GM12878 (cell line): Measurements from ENCODE around the gene FAF1. TPM values are rescaled to one million over a fixed set of nuclear protein-coding genes. Genes with fewer than 3 reads are reported as not detected.

ENCODE experiments used
- ATAC-seq: fragments of 200-7000 bp; cut with Tn5 transposase; 3 replicates; pipeline ENCODE4 v1.9.1; 2020; ENCODE audit warnings: mild to moderate bottlenecking, moderate library complexity
- BruUV-seq: library from RNA; stranded (reverse); fragments of 400-500 nt; replicated peaks from 2 replicates; lab custom pipeline; 2021; lab: Mats Ljungman, UMichigan
- CTCF ChIA-PET: fragments of 300-600 bp; sonication (Branson Sonifier 250); formaldehyde crosslinking; extraction: SDS; loops from one replicate; lab custom pipeline; 2021; ENCODE audit warnings: inconsistent platforms; lab: Yijun Ruan, JAX
- POLR2A ChIA-PET: fragments of 350-600 bp; formaldehyde crosslinking; extraction: SDS; loops from one replicate; lab custom pipeline; 2021; ENCODE audit warnings: inconsistent platforms; lab: Charles Lee
- RAD21 ChIA-PET: fragments of 300-600 bp; sonication (Branson Sonifier 250); formaldehyde crosslinking; loops from one replicate; lab custom pipeline; 2023; ENCODE audit warnings: antibody characterized with exemption; ENCODE audit not compliant: unreplicated experiment; lab: Charles Lee
- SMC1A ChIA-PET: fragments of 300-600 bp; sonication (Branson Sonifier 250); formaldehyde crosslinking; loops from one replicate; lab custom pipeline; 2023; ENCODE audit not compliant: unreplicated experiment, uncharacterized antibody; lab: Charles Lee
- DNase-seq: peaks from one replicate; pipeline ENCODE4 v3.0.0-alpha.2; 2011; ENCODE audit warnings: low read depth, low spot score
- FAIRE-seq: peaks from 3 replicates; lab custom pipeline; 2011; peaks lifted over from hg19 to GRCh38; lab: Jason Lieb, UNC
- H2AFZ ChIP-seq: 2 replicates; pipeline ENCODE4 v1.6.0; 2011; ENCODE audit warnings: low read depth, low read length, control low read depth; ENCODE audit not compliant: control insufficient read depth
- H3K27ac ChIP-seq: 2 replicates; pipeline ENCODE4 v1.5.1; 2011; ENCODE audit warnings: control low read depth; ENCODE audit not compliant: control insufficient read depth, insufficient read depth
- H3K27me3 ChIP-seq, 2 experiments: replicated peaks in 1 of 2; 2 replicates each; pipeline versions ENCODE4 v1.6.0 to v1.6.1; 2011; ENCODE audit warnings: low read length in 1 of 2; ENCODE audit not compliant: control insufficient read depth in 2 of 2, insufficient read depth in 2 of 2
- H3K36me3 ChIP-seq, 2 experiments: 2 replicates each; pipeline ENCODE4 v1.5.1; 2011; ENCODE audit warnings: low read length in 1 of 2; ENCODE audit not compliant: control insufficient read depth in 2 of 2, insufficient read depth in 2 of 2
- H3K4me1 ChIP-seq: 2 replicates; pipeline ENCODE4 v1.6.1; 2011; ENCODE audit warnings: mild to moderate bottlenecking, low read length, moderate library complexity, mixed read lengths; ENCODE audit not compliant: control insufficient read depth, insufficient read depth
- H3K4me2 ChIP-seq: 2 replicates; pipeline ENCODE4 v1.6.0; 2011; ENCODE audit warnings: control low read depth; ENCODE audit not compliant: control insufficient read depth, insufficient read depth
- H3K4me3 ChIP-seq: fragments of 200-600 bp; sonication (generic); 2 replicates; pipeline ENCODE4 v1.5.1; 2016
- H3K79me2 ChIP-seq: 2 replicates; pipeline ENCODE4 v1.6.0; 2011; ENCODE audit warnings: low read length; ENCODE audit not compliant: control insufficient read depth, insufficient read depth
- H3K9ac ChIP-seq: 2 replicates; pipeline ENCODE4 v1.8.0; 2011; ENCODE audit warnings: low read length, control low read depth, mixed read lengths; ENCODE audit not compliant: control insufficient read depth, insufficient read depth
- H3K9me3 ChIP-seq: replicated peaks from 3 replicates; pipeline ENCODE4 v1.5.1; 2011; ENCODE audit warnings: mild to moderate bottlenecking, low read length; ENCODE audit not compliant: control insufficient read depth, insufficient read depth
- H4K20me1 ChIP-seq: 2 replicates; pipeline ENCODE4 v1.6.0; 2011; ENCODE audit not compliant: control insufficient read depth, insufficient read depth
- BACH1 ChIP-seq: fragments of 450-650 bp; IDR thresholded peaks from 2 replicates; pipeline ENCODE4 v1.6.1; 2017; ENCODE audit warnings: mild to moderate bottlenecking, borderline replicate concordance
- CBFB ChIP-seq: IDR thresholded peaks from 2 replicates; pipeline ENCODE4 v1.6.1; 2016; ENCODE audit warnings: antibody characterized with exemption, low read depth
- CBX3 ChIP-seq: fragments of 200-600 bp; sonication (generic); IDR thresholded peaks from 2 replicates; pipeline ENCODE4 v1.6.1; 2016; ENCODE audit warnings: low read depth, borderline replicate concordance
- IKZF2 ChIP-seq, 2 experiments: fragments of 450-650 bp; IDR thresholded peaks; 2 replicates each; pipeline ENCODE4 v1.6.1; 2017; ENCODE audit warnings: mild to moderate bottlenecking in 2 of 2, moderate library complexity in 2 of 2
- MAX ChIP-seq: IDR thresholded peaks from 2 replicates; pipeline ENCODE4 v1.6.1; 2012; ENCODE audit warnings: low read depth, low read length, improper control_type of control experiment
- MEF2B ChIP-seq: fragments of 450-650 bp; IDR thresholded peaks from 2 replicates; pipeline ENCODE4 v1.6.1; 2018; ENCODE audit warnings: mild to moderate bottlenecking, moderate library complexity; ENCODE audit not compliant: partially characterized antibody, poor library complexity, severe bottlenecking
- MXI1 ChIP-seq: fragments of 150-350 bp; IDR thresholded peaks from 2 replicates; pipeline ENCODE4 v1.6.1; 2011; ENCODE audit warnings: low read depth, mild to moderate bottlenecking, inconsistent platforms, low read length, improper control_type of control experiment
- NBN ChIP-seq: fragments of 450-650 bp; IDR thresholded peaks from 2 replicates; pipeline ENCODE4 v1.6.1; 2016
- NFIC ChIP-seq: IDR thresholded peaks from 2 replicates; pipeline ENCODE4 v1.6.1; 2012; ENCODE audit warnings: low read depth, mild to moderate bottlenecking, inconsistent platforms, low read length, moderate library complexity
- NFYB ChIP-seq: IDR thresholded peaks from 2 replicates; pipeline ENCODE4 v1.6.1; 2011; ENCODE audit warnings: low read depth, mild to moderate bottlenecking, low read length, improper control_type of control experiment, moderate library complexity; ENCODE audit not compliant: insufficient read depth
- PML ChIP-seq: IDR thresholded peaks from 2 replicates; pipeline ENCODE4 v1.6.1; 2012; ENCODE audit warnings: low read length, inconsistent platforms
- RAD21 ChIP-seq: IDR thresholded peaks from 2 replicates; pipeline ENCODE4 v1.6.1; 2011; ENCODE audit warnings: mild to moderate bottlenecking, low read depth, low read length, moderate library complexity; ENCODE audit not compliant: insufficient read depth
- RUNX3 ChIP-seq: IDR thresholded peaks from 2 replicates; pipeline ENCODE4 v1.6.1; 2012; ENCODE audit warnings: low read length, inconsistent platforms
- SIX5 ChIP-seq: IDR thresholded peaks from 2 replicates; pipeline ENCODE4 v1.6.1; 2011; ENCODE audit warnings: mild to moderate bottlenecking, low read depth, low read length, moderate library complexity; ENCODE audit not compliant: severe bottlenecking
- SMAD5 ChIP-seq: IDR thresholded peaks from 2 replicates; pipeline ENCODE4 v1.6.1; 2016; ENCODE audit warnings: antibody characterized with exemption, low read depth
- STAT3 ChIP-seq: IDR thresholded peaks from 2 replicates; pipeline ENCODE4 v1.6.1; 2011; ENCODE audit warnings: low read depth, low read length, improper control_type of control experiment
- USF2 ChIP-seq: IDR thresholded peaks from 2 replicates; pipeline ENCODE4 v1.6.1; 2011; ENCODE audit warnings: low read depth, low read length, improper control_type of control experiment, borderline replicate concordance
- YBX1 ChIP-seq: fragments of 450-650 bp; IDR thresholded peaks from 2 replicates; pipeline ENCODE4 v1.6.1; 2016; ENCODE audit warnings: antibody characterized with exemption
- ZBTB33 ChIP-seq: fragments of 450-650 bp; IDR thresholded peaks from 2 replicates; pipeline ENCODE4 v1.6.1; 2017; ENCODE audit warnings: mild to moderate bottlenecking
- ZNF217 ChIP-seq: fragments of 450-650 bp; IDR thresholded peaks from 2 replicates; pipeline ENCODE4 v1.6.1; 2017; ENCODE audit warnings: antibody characterized with exemption, mild to moderate bottlenecking
- in situ Hi-C: fragments of 300-500 bp; cut with MboI; formaldehyde crosslinking; loops from 9 replicates; pipeline ENCODE4 v1.14.3; 2018; ENCODE audit warnings: mixed read lengths
- intact Hi-C: fragments of 100-400 bp; cut with micrococcal nuclease; formaldehyde crosslinking; loops from one replicate; pipeline ENCODE4 v1.14.2; 2022; ENCODE audit not compliant: unreplicated experiment
- polyA plus RNA-seq, 11 experiments: library from polyadenylated mRNA; depleted of rRNA in 4 of 11; unstranded in 6 of 11; stranded (reverse) in 5 of 11; fragments of >200 nt; fragmentation: Nextera tagmentation in 4 of 11; fragmentation: Illumina TruSeq in 1 of 11; extraction: Ambion mirVana in 4 of 11; extraction: Trizol in 1 of 11; gene quantifications; 1 replicate in 1 of 11; 2 replicates in 10 of 11; pipeline versions ENCODE4 v1.2.1 to v1.2.3, GENCODE V29; 2011 to 2016; ENCODE audit warnings: inconsistent platforms in 2 of 11, missing spikeins in 2 of 11, low read depth in 1 of 11
- total RNA-seq, 4 experiments: library from RNA; depleted of rRNA in 3 of 4; stranded (reverse); fragments of >200 nt in 3 of 4; fragmentation: Illumina TruSeq in 1 of 4; extraction: Trizol in 1 of 4; gene quantifications; 2 replicates each; pipeline versions ENCODE4 v1.2.1 to v1.2.3, GENCODE V29; 2013 to 2021
- TF ChIP-seq, protein P1 (sequence below): fragments of 450-650 bp; IDR thresholded peaks from 2 replicates; pipeline ENCODE4 v1.6.1; 2017; ENCODE audit warnings: low read depth, mild to moderate bottlenecking, moderate library complexity

FAF1 gene
- total and polyA plus RNA-seq, 10 of the 15 experiments (the other 5 are each of a cell fraction or from before 2014, with no cell fraction given) = 8.6 to 54.5 (median 23.7) TPM

DNA sequence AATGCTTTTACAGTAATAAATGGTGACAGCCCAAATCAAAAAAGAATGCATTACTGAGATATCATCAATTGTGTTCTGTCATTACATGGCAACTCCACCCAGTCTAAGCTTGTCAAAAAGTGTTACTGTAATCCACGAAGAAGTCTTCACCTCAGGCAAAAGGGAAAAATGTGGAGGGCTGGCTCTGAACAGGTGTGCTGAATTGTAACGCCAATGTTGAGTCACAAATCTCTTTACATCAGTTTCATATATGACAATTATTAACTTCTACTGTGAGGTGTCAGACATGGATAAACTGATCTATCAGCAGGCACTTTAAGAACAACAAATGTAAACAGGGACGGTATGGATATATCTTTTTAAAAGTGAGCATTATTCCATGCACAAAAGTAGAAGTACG lies 438.4 kb downstream of the FAF1 start (continued):
- TF ChIP-seq MEF2B = no peak
- TF ChIP-seq, all 136 proteins: peak for 0

DNA sequence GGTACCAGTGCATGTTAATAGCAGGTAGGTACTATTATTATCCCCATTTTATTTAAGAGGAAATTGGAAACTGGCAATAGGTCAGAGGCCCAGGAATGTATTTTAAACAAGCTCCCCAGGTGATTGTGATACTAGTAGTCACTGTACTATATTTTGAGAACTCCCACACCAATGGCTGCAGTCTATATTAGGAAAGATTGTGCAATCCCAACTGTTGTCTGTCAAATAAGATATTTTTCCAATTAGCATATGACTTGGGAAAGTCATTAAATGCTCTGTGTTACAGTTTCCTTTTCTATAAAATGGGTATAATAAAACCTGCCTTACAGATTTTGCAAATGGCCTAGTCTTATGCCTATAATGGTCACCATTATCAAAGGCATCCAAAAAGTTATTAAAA lies 442.6 kb downstream of the FAF1 start:
- Histone ChIP-seq H3K27me3 (no peaks in the 10 kb centered on the region), H3K27ac (no peak overlapping the region), H3K4me1 (no peaks in the 10 kb centered on the region), H3K9ac (no peak overlapping the region), H3K36me3 (no peaks in the 10 kb centered on the region; a peak in 1 of 4 replicates), H3K4me2 (no peak overlapping the region), H4K20me1 (no peaks in the 10 kb centered on the region), H3K9me3 (no peaks in the 10 kb centered on the region), H3K79me2 (no peaks in the 10 kb centered on the region), H3K4me3 (no peak overlapping the region), H2AFZ (no peak overlapping the region)
- TF ChIP-seq ZNF217 (no peak), STAT3 (no peak), IKZF2 (IDR thresholded peaks at IDR 0.05) (no peak), ZBTB33 (no peak), NFIC (no peak), MAX (no peak), YBX1 (no peak), SMAD5 (no peak), CBX3 (no peak), RAD21 (no peak), MXI1 (no peak), BACH1 (no peak), USF2 (no peak), NFYB (no peak), SIX5 (no peak), RUNX3 (no peak), CBFB (no peak), NBN (no peak), PML (no peak)
- TF ChIP-seq, protein P1, sequence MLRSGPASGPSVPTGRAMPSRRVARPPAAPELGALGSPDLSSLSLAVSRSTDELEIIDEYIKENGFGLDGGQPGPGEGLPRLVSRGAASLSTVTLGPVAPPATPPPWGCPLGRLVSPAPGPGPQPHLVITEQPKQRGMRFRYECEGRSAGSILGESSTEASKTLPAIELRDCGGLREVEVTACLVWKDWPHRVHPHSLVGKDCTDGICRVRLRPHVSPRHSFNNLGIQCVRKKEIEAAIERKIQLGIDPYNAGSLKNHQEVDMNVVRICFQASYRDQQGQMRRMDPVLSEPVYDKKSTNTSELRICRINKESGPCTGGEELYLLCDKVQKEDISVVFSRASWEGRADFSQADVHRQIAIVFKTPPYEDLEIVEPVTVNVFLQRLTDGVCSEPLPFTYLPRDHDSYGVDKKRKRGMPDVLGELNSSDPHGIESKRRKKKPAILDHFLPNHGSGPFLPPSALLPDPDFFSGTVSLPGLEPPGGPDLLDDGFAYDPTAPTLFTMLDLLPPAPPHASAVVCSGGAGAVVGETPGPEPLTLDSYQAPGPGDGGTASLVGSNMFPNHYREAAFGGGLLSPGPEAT = no peak
- CTCF ChIA-PET = no interaction called here
- SMC1A ChIA-PET = no interaction called here
- no peak for ATAC-seq
- DNase-seq = no peak
- BruUV-seq = no TSS peak
- intact Hi-C loops (no loop called here), in situ Hi-C loops (no loop called here)
- POLR2A ChIA-PET = no interaction called here
- RAD21 ChIA-PET = no interaction called here
- FAIRE-seq = no peak
